ENCODE results near the gene FFAR2.
A peak's percentile ranks its signal among the peaks of the same experiment; 100 is the strongest.

DNA sequence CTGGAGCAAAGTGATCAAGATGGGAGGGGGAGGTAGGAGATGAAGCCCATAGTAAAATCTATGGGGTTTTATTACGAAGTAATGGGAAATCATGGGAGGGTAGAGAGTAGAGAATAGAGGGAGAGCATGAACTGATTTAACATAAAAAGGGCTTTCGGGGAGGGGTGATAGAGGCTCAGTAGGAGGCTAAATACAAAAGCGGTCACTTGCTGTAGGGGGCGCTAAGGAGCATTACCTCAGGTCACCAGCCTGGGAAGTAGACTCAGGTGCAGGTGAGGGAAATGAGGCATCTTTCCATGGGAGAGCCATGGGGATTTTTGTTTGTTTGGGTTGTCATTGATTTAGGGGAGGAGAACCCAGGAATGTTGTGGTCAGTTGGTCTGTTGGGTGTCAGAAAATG, 28.1 kb downstream of the FFAR2 start:
- TF ChIP-seq, protein P1, sequence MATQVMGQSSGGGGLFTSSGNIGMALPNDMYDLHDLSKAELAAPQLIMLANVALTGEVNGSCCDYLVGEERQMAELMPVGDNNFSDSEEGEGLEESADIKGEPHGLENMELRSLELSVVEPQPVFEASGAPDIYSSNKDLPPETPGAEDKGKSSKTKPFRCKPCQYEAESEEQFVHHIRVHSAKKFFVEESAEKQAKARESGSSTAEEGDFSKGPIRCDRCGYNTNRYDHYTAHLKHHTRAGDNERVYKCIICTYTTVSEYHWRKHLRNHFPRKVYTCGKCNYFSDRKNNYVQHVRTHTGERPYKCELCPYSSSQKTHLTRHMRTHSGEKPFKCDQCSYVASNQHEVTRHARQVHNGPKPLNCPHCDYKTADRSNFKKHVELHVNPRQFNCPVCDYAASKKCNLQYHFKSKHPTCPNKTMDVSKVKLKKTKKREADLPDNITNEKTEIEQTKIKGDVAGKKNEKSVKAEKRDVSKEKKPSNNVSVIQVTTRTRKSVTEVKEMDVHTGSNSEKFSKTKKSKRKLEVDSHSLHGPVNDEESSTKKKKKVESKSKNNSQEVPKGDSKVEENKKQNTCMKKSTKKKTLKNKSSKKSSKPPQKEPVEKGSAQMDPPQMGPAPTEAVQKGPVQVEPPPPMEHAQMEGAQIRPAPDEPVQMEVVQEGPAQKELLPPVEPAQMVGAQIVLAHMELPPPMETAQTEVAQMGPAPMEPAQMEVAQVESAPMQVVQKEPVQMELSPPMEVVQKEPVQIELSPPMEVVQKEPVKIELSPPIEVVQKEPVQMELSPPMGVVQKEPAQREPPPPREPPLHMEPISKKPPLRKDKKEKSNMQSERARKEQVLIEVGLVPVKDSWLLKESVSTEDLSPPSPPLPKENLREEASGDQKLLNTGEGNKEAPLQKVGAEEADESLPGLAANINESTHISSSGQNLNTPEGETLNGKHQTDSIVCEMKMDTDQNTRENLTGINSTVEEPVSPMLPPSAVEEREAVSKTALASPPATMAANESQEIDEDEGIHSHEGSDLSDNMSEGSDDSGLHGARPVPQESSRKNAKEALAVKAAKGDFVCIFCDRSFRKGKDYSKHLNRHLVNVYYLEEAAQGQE (IDR thresholded peaks at IDR 0.05; ENCODE audit: low read depth): no peak
- TF ChIP-seq, protein P2, sequence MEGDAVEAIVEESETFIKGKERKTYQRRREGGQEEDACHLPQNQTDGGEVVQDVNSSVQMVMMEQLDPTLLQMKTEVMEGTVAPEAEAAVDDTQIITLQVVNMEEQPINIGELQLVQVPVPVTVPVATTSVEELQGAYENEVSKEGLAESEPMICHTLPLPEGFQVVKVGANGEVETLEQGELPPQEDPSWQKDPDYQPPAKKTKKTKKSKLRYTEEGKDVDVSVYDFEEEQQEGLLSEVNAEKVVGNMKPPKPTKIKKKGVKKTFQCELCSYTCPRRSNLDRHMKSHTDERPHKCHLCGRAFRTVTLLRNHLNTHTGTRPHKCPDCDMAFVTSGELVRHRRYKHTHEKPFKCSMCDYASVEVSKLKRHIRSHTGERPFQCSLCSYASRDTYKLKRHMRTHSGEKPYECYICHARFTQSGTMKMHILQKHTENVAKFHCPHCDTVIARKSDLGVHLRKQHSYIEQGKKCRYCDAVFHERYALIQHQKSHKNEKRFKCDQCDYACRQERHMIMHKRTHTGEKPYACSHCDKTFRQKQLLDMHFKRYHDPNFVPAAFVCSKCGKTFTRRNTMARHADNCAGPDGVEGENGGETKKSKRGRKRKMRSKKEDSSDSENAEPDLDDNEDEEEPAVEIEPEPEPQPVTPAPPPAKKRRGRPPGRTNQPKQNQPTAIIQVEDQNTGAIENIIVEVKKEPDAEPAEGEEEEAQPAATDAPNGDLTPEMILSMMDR (IDR thresholded peaks at IDR 0.05 in 2 of 3, conservative IDR thresholded peaks at IDR 0.05 in 1 of 3; ENCODE audit: borderline replicate concordance in 1 of 3, insufficient read depth in 1 of 3, low read depth in 2 of 3, low read length in 2 of 3): peak in 2 of 3 experiments; percentile 59 to 74; a peak in 4 of 6 replicates
- TF ChIP-seq POLR2AphosphoS5 (IDR thresholded peaks at IDR 0.05; ENCODE audit: low read depth, low read length) (no peak), EZH2 (IDR thresholded peaks at IDR 0.05) (no peak), CEBPB (IDR thresholded peaks at IDR 0.05; ENCODE audit: low read depth) (no peak), ZNF274 (IDR thresholded peaks at IDR 0.05; ENCODE audit: low read depth, low read length) (no peak), POLR2A (IDR thresholded peaks at IDR 0.05; ENCODE audit: borderline replicate concordance, extremely low read depth, insufficient read depth, insufficient read length) (no peak), YY1 (IDR thresholded peaks at IDR 0.05; ENCODE audit: extremely low read depth, insufficient replicate concordance, low read depth, low read length) (no peak), EZH2phosphoT487 (IDR thresholded peaks at IDR 0.05; ENCODE audit: borderline replicate concordance) (no peak), EGR1 (IDR thresholded peaks at IDR 0.05; ENCODE audit: low read depth) (no peak)
- TF ChIP-seq, protein P3, sequence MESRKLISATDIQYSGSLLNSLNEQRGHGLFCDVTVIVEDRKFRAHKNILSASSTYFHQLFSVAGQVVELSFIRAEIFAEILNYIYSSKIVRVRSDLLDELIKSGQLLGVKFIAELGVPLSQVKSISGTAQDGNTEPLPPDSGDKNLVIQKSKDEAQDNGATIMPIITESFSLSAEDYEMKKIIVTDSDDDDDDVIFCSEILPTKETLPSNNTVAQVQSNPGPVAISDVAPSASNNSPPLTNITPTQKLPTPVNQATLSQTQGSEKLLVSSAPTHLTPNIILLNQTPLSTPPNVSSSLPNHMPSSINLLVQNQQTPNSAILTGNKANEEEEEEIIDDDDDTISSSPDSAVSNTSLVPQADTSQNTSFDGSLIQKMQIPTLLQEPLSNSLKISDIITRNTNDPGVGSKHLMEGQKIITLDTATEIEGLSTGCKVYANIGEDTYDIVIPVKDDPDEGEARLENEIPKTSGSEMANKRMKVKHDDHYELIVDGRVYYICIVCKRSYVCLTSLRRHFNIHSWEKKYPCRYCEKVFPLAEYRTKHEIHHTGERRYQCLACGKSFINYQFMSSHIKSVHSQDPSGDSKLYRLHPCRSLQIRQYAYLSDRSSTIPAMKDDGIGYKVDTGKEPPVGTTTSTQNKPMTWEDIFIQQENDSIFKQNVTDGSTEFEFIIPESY (IDR thresholded peaks at IDR 0.05; ENCODE audit: extremely low read depth, insufficient replicate concordance, low read length): no peak
- TF ChIP-seq, protein P4, sequence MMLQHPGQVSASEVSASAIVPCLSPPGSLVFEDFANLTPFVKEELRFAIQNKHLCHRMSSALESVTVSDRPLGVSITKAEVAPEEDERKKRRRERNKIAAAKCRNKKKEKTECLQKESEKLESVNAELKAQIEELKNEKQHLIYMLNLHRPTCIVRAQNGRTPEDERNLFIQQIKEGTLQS (IDR thresholded peaks at IDR 0.05): no peak
